Nephron (organoid): ENCODE results near the gene KRT76.
"Not testable (repeated sequence)": the region's sequence is repeated elsewhere in the genome, so short reads cannot be mapped to it uniquely, and the experiment has no call there.

Experiments used
- H3K27ac Mint-ChIP-seq, 3 experiments: 2 replicates each; pipeline ENCODE4 v1.8.0; 2020; ENCODE audit warnings: mixed read lengths in 3 of 3, mild to moderate bottlenecking in 2 of 3, moderate library complexity in 1 of 3
- H3K27me3 Mint-ChIP-seq: 2 replicates; pipeline ENCODE4 v1.8.0; 2021; ENCODE audit warnings: low read depth, mild to moderate bottlenecking, moderate library complexity, mixed read lengths
- H3K36me3 Mint-ChIP-seq: 2 replicates; pipeline ENCODE4 v1.8.0; 2020; ENCODE audit warnings: low read depth, mixed read lengths
- H3K4me1 Mint-ChIP-seq: 2 replicates; pipeline ENCODE4 v1.8.0; 2020; ENCODE audit warnings: mixed read lengths
- H3K4me3 Mint-ChIP-seq, 3 experiments: 2 replicates each; pipeline ENCODE4 v1.8.0; 2020; ENCODE audit warnings: mild to moderate bottlenecking in 3 of 3, mixed read lengths in 3 of 3, moderate library complexity in 2 of 3
- H3K9me3 Mint-ChIP-seq: 2 replicates; pipeline ENCODE4 v1.8.0; 2020; ENCODE audit warnings: mixed read lengths
- CTCF ChIP-seq, 3 experiments: fragments of 200-600 bp; sonication (generic); IDR thresholded peaks; one replicate each; pipeline ENCODE4 v1.5.0; 2021; ENCODE audit warnings: antibody characterized with exemption in 3 of 3; ENCODE audit not compliant: unreplicated experiment in 3 of 3

Gene KRT76

GRCh38 chr12:52753283-52753682 is 23.9 kb downstream of the KRT76 start:
- Mint-ChIP-seq H3K36me3 (no peaks in the 10 kb centered on the region), H3K4me1 (no peaks in the 10 kb centered on the region), H3K9me3 (no peaks in the 10 kb centered on the region), H3K27ac (no peak overlapping the region), H3K4me3 (no peak overlapping the region), H3K27me3 (peaks cover 44% of the 10 kb centered on the region)
- no peak for TF ChIP-seq CTCF (IDR thresholded peaks at IDR 0.05; ENCODE audit: unreplicated experiment in 3 of 3)

GRCh38 chr12:52752516-52752915 is 24.6 kb downstream of the KRT76 start:
- H3K9me3 Mint-ChIP-seq = no peaks in the 10 kb centered on the region
- H3K4me3 Mint-ChIP-seq = no peak overlapping the region
- H3K27ac Mint-ChIP-seq = no peak overlapping the region
- H3K27me3 Mint-ChIP-seq = peaks cover 44% of the 10 kb centered on the region
- no peaks in the 10 kb centered on the region for H3K36me3 Mint-ChIP-seq
- no peak for TF ChIP-seq CTCF (IDR thresholded peaks at IDR 0.05; ENCODE audit: unreplicated experiment in 3 of 3)
- no peaks in the 10 kb centered on the region for H3K4me1 Mint-ChIP-seq

- Mint-ChIP-seq H3K9me3 (no peaks in the 10 kb centered on the region), H3K36me3 (no peaks in the 10 kb centered on the region), H3K4me3 (no peak overlapping the region), H3K4me1 (no peaks in the 10 kb centered on the region), H3K27me3 (peaks cover 44% of the 10 kb centered on the region), H3K27ac (no peak overlapping the region)
- TF ChIP-seq CTCF (IDR thresholded peaks at IDR 0.05; ENCODE audit: unreplicated experiment in 3 of 3) = no peak
These were observed 25.4 kb downstream of the KRT76 start for GRCh38 chr12:52751795-52752194.

- not testable (repeated sequence) for H3K4me1 Mint-ChIP-seq, H3K4me3 Mint-ChIP-seq, H3K27ac Mint-ChIP-seq, H3K36me3 Mint-ChIP-seq, H3K9me3 Mint-ChIP-seq
- peaks cover 50% of the 10 kb centered on the region for H3K27me3 Mint-ChIP-seq
These were observed 26.6 kb downstream of the KRT76 start for GRCh38 chr12:52750532-52750931.

- Mint-ChIP-seq H3K27ac (no peak overlapping the region), H3K4me3 (no peak overlapping the region), H3K27me3 (peaks cover 54% of the 10 kb centered on the region), H3K9me3 (no peaks in the 10 kb centered on the region), H3K4me1 (no peaks in the 10 kb centered on the region), H3K36me3 (no peaks in the 10 kb centered on the region)
- TF ChIP-seq CTCF (IDR thresholded peaks at IDR 0.05; ENCODE audit: unreplicated experiment in 3 of 3) = no peak
These were observed 27.3 kb downstream of the KRT76 start for GRCh38 chr12:52749827-52750226.

- Mint-ChIP-seq H3K4me3 (no peak overlapping the region), H3K36me3 (no peaks in the 10 kb centered on the region), H3K27ac (no peak overlapping the region), H3K4me1 (no peaks in the 10 kb centered on the region), H3K9me3 (no peaks in the 10 kb centered on the region), H3K27me3 (peaks cover 64% of the 10 kb centered on the region)
- TF ChIP-seq CTCF (IDR thresholded peaks at IDR 0.05; ENCODE audit: unreplicated experiment in 3 of 3) = no peak
These were observed 28.6 kb downstream of the KRT76 start for GRCh38 chr12:52748578-52748977.
